GM19438 (cell line): Measurements from ENCODE around the gene ZBTB34.

Experiments
- ATAC-seq: cut with Tn5 transposase; IDR thresholded peaks from one replicate; pipeline ENCODE4 v1.9.1; 2021; ENCODE audit warnings: low read depth; ENCODE audit not compliant: unreplicated experiment

Gene ZBTB34

DNA sequence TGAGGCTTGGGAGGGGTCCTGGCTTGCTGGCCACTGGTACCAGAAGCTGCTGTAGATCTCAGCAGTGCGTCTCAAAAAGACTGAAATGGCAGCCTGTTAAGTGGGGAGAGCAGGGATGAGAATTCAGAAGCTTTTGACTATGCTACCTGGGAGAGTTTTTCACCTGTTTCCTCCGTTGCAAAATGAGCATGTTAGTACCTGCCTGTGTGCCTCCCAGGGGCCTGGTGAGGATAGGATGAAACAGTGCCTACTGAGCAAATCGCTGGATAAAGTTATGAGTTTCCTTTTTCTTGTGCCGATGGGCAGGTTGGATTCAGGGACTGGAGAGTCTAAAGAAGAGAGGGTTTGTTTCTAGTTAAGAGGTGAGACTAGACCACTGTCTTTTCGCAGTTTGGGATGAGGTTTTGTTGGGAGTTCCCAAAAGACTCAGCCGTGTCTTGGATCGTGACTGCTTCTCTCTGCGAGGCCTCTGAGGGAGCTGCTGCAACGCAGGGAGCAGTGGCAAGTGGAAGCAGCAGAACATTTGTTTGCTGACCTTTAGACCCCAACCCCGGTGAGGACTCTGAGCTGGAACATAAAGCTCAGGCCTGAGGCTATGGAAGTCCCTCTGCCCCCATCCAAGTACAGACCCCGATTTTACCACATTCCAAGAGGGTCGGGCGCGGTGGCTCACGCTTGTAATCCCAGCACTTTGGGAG lies 55.6 kb downstream of the ZBTB34 start:
- ATAC-seq = no peak

DNA sequence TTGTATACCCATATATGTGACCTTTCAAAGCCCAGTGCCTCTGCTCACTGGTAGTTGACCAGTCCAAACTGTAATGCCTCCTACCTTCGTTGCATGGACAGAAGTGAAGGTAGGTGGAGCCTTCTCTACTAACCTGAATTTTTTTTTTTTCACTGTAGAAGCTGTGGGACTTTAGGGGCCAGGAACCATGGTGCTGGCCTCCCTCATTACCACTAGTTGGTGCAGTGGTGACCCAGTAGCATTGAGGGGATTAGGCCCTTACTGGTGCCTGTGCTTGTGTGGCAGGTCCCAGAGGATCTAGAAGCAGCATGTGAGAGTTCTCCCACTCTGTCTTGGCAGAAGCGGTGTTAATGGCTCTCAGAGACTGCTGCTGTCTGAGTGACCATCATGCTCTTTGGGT lies 56.5 kb downstream of the ZBTB34 start:
- no peak for ATAC-seq

GRCh38 chr9:126919193-126919592 lies 58.8 kb downstream of the ZBTB34 start:
- ATAC-seq = no peak

DNA sequence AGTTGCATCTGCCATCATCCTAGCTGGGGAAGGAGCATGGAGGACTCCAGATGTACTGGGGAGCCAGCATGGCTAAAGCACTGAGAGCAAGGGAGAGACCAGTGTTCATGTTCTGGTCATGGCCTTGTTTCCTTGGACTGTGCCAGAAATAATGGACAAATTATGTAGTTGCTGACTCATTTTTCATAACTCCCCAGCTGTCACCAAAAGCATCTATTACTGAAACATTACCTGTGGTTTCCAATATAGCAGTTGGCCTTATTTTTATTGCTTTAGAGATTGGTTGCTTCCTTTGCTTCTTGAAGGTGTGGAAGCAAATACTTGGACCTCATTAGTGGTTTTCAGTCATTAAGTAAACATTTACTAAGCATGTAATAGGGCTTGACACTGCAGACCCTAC lies 65.4 kb downstream of the ZBTB34 start:
- no peak for ATAC-seq

GRCh38 chr9:126926364-126926763 lies 65.9 kb downstream of the ZBTB34 start:
- ATAC-seq = no peak

- ATAC-seq = no peak
These were observed 67.0 kb downstream of the ZBTB34 start for GRCh38 chr9:126927419-126927818.

DNA sequence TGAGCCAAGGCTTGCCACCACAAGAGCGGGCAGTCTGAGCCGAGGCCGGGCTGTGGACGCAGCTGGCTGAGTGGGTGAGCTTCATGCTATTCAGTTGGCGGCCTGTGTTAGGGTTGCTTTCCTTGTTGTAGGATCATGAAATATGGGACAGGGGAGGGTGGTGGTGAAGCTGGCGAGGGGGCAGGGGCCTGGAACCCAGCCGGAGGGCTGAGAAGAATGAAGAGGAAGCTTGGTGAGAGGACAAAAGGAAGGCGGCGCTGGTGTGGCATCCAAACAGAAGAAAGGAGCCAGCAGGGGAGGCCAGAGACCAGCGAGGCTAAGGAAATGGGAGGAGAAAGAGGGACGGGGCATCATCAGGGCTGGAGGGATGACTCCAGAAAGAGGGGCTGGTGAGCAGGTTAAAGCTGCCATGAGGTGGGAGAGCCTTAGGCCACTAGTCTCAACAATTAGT lies 72.5 kb downstream of the ZBTB34 start:
- no peak for ATAC-seq

DNA sequence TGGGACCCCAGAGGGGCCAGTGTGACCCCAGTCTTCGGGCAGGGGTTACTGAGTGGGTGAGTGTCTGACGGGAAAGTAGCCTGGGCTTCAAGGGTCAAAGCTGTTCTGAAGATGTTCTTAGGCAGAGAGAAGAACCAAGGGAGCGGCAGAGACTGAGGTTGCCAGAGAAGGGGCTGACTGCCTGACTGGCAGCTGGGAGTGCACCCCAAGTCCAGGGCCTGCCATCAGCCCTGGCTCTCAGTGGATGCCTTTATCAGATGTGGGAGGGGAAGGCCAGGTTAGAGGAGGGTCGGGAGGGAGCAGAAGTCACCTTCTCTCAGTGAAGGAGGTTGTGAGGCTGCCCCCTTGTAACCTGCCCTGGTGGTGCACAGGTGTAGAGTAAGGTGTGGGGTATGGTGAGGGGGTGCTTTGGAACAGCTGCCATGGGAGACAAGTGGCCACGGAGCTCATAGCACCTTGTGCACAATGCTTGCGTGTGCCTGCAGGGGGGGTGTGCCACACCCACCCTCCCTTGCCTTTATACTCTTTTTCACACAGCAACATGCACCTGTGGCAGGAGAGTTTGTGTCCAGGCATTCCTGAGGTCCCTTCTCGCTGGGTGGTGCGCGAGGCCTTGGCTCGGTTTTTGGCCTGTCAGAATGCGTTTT lies 73.0 kb downstream of the ZBTB34 start:
- no peak for ATAC-seq

- no peak for ATAC-seq
These were observed 74.0 kb downstream of the ZBTB34 start for GRCh38 chr9:126934441-126934840.
